ENCODE data around the gene FYN. TPM values are rescaled to one million over a fixed set of nuclear protein-coding genes. Genes with fewer than 3 reads are reported as not detected.
"Not testable (repeated sequence)": the region's sequence is repeated elsewhere in the genome, so short reads cannot be mapped to it uniquely, and the experiment has no call there.

The FYN gene
- total RNA-seq, 1 experiment from 2014 or later, result 13.9 TPM

- DNase-seq (ENCODE audit: low spot score), result no peak
These were observed 81.0 kb downstream of the FYN start for GRCh38 chr6:111792241-111792640.

- DNase-seq (ENCODE audit: low spot score), result no peak
These were observed 81.8 kb downstream of the FYN start for GRCh38 chr6:111791415-111791814.

DNA sequence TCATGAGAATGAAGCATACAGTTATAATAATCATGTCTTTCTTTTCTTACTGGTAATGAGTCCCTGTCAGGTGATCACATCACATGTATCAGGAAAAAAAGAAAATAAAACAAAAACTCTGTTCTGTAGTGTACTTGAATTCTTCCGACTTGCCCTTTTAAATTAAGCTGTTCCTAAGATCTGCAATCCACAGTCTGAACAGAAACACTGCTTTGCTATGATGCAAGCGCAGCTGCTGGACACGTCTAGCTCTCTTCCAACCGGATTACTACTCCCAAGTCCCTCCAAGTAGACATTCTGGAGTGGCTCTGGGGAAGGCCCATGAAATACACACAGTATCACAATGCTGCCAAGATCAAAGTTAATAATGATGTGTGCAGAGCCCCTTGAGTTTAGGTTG lies 83.7 kb downstream of the FYN start:
- DNase-seq (ENCODE audit: low spot score), result no peak

DNA sequence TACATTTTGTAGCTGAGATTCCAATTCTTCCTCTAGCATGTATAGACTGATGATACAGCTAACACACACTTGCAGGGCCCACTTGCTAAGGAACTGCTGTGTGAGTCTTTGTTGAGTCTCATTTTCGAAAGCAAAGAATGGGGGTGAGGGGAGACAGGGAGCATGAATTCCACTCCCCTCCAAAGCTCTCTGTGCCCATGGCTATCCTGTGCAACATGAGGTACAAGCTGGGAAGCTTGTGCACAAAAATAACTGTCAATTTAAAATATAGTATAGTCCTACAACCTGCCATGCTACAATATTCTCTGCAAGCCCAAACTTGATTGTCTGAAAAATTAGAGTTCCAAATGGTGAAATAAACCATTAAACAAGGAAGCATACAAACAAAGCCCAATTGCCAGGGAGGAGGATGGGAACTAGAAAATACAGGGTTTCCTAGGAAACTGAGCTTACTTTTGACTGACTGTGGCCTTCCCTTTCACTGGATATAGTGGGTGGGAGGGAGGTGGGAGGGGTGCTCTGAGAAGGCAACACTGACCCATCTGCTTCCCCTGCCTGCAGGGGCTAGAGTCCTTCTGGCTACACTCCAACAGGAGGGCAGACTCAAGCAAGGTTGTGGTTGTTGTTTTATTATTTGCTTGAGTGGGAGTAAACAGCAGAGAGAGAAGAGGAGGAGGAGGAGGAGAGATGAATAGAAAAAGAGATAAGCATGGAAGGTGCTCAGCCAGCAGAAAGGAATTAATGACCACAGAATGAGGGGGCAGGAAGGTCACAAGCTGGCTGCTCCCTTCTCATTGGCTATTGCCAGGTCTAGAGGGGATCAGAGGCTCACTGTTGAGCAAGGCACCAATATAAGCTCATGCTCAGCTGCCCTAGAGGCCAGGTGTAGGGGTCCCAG lies 84.6 kb downstream of the FYN start:
- no peak for DNase-seq (ENCODE audit: low spot score)

DNA sequence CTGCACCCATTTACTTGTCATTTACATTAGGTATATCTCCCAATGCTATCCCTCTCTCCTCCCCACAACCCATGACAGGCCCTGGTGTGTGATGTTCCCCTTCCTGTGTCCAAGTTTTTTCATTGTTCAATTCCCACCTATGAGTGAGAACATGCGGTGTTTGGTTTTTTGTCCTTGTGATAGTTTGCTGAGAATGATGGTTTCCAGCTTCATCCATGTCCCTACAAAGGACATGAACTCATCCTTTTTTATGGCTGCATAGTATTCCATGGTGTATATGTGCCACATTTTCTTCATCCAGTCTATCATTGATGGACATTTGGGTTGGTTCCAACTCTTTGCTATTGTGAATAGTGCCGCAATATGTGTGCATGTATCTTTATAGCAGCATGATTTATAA lies 87.1 kb downstream of the FYN start:
- DNase-seq (ENCODE audit: low spot score), result not testable (repeated sequence)

DNA sequence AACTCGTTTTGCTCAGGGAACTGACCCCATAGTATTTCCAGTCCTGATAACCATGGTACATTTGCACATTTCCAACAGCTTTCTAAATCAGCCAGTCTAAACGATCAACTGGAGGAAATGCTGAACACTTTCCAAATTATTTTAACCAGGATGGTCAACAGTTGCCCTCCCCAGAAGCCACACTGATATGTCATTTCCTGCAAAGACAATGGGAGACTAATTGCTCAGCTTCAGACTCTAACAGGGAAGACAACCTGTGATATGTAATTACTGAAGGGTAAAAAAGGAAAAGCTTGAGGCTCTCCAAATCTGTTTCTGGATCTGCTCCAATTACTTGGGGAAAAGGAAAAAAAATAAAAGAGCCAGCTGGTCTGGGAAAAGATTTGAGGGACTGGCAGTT lies 88.8 kb downstream of the FYN start:
- DNase-seq (ENCODE audit: low spot score), result no peak

- DNase-seq (ENCODE audit: low spot score), result no peak
These were observed 90.3 kb downstream of the FYN start for GRCh38 chr6:111782887-111783466.

DNA sequence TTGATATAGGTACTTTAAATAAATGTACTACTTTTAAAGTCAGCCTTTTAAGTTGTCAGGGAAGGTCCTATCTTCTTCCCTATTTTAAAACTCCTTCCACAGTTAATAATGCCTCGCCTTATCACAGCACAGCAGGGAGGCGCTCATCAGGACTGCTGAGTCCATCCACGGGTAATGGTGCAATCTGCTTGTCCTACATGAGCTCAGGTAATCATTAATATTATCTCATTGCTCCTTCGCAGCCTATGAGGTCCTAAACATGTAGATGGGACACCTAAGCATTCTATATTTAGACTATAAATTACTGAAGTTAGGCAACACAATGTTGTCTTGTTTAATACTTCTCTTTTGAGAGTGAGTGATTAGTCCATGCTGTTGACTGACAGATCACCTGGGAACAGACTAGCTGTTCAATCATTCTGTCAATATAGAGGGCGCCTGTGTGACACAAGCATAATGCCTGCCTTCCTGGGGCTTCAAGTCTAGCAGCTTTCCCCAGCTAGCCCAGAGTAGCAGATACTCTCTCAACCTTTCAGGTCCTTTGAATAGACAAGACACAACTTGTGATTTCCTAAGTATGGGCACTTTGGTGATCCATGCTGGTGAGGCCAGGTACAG lies 91.0 kb downstream of the FYN start:
- no peak for DNase-seq (ENCODE audit: low spot score)

DNA sequence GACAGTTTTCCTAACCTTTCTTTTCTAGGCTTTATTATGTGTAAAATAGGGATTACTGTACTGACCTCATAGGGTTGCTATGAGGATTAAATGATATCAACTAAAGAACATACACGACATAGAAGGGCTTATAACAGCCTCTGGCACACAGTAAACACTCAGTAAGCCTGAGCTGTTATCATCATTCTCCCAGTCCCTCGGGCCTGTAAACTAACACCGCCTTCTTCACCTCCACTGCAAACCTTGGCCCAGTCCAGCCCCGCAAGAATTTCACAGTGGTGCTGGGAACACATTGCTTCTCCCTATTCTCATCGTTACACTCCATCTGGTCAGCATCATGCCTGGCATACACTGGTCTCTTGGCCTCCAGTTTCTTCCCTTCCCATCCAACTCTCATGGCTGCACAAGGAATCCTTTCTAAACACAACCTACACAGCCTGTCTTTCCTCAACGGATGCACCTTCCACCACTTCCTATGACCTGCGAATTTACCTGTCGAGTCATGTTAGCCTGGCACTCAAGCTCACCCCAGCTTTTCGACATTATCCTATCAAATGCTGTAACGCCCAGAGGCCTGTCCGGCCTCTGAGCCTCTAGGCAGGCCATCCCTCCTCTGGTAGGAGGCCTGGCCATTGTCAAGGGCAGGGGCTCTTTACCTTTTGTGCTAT lies 92.1 kb downstream of the FYN start:
- no peak for DNase-seq (ENCODE audit: low spot score)

DNA sequence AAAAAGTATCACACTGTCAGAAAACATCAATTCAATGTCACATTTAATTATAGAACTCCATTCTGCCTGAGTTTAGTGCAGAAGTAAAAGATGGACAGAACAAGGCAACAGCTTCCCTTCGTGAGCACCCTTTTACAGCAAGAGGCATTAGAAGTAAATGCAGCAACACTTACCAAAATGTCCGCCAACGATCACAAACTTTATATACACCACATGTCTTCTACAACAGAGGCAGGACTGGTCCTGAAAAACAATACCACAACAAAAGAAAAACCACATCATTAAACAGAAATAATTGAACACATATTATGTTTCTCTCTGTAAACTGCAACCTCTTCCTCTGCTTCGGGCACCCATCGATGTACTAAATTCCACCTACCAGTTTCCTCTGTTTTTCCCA lies 92.9 kb downstream of the FYN start:
- no peak for DNase-seq (ENCODE audit: low spot score)

DNA sequence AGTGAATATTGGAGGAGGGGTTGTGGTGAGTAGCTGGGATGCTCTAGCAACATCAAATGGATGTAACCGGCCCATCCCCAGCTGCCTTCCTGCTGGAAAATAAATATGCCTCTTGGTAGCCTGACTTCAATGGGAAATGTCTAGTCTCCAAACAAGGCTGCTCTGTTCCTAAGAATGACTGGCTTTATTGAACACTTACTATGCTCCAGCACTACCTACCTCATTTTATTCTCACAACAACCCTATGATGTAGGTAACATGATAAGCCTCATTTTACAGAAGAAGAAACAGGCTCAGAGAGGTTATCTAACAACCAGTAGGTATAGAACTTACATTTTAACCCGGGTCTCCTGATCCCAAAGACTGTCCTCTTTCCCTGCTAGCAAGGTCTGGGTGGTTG lies 93.6 kb downstream of the FYN start:
- DNase-seq (ENCODE audit: low spot score), result no peak

DNA sequence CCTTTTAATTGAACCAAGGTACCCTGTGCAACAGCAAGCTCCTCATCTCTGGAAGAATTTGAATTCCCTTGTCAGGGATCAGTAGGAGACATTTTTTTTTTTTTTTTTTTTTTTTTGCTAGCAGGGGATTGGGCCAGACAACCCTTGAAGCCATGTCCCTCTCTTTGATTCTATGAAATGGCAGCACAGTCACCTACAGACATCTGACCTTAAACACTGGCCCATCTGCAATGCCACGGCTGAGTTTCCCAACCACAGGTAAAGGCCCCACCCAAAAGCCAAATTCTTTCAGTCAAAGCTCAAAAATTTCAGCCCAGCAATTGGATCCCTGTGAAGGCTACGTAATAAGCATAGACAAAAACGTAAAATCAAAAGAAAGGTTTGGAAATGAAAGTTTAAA lies 94.2 kb downstream of the FYN start:
- DNase-seq (ENCODE audit: low spot score), result no peak

GRCh38 chr6:111777357-111777756 lies 95.9 kb downstream of the FYN start:
- DNase-seq (ENCODE audit: low spot score), result no peak

- no peak for DNase-seq (ENCODE audit: low spot score)
These were observed 96.7 kb downstream of the FYN start for GRCh38 chr6:111776236-111777221.

GRCh38 chr6:111775145-111775922 lies 97.9 kb downstream of the FYN start:
- no peak for DNase-seq (ENCODE audit: low spot score)

DNA sequence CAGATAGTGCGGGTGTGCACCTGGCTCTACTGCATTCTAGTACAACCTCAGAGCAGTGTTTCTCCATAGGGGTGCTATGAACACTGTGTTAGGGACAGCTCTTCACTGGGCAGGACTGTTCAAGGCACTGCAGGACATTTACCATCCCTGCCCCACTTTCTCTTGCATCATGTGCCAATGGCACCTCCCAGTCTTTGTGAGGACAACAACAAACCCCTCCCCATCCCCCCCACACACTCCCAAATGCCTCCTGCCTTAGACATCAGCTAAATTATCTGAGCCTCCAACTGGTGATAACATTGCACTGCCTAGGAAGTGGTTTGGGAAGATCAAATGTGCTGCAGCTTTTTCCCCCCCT lies 98.9 kb downstream of the FYN start:
- no peak for DNase-seq (ENCODE audit: low spot score)

- DNase-seq (ENCODE audit: low spot score), result no peak
These were observed 99.5 kb downstream of the FYN start for GRCh38 chr6:111773501-111774345.

GRCh38 chr6:111772381-111772780 lies 100.9 kb downstream of the FYN start:
- DNase-seq (ENCODE audit: low spot score), result no peak

- no peak for DNase-seq (ENCODE audit: low spot score)
These were observed 101.6 kb downstream of the FYN start for GRCh38 chr6:111771629-111772028.

DNA sequence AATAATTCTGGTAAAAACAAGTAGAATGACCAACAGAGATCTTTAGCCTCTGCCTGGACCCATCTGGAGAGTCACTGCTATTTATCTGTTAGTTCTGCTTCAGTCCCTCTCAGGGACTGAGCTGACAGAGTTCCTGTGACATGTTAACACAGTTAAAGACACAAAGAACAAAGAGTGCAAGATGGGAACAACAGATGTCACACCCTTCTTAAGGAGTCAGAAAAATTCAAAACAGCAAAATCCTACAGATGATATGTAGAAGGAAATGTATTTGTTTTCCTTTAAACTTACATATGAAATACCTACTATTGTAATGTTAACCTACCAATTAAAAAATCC lies 102.2 kb downstream of the FYN start:
- no peak for DNase-seq (ENCODE audit: low spot score)
